Embryonic facial prominence (tissue), 1 donor: ENCODE results near the gene SOX11.
"Not testable (repeated sequence)": the region's sequence is repeated elsewhere in the genome, so short reads cannot be mapped to it uniquely, and the experiment has no call there.

Source experiments
- DNase-seq: peaks from one replicate; pipeline ENCODE4 v3.0.0-alpha.2; 2016; ENCODE audit errors: extremely low spot score

The SOX11 gene

DNA sequence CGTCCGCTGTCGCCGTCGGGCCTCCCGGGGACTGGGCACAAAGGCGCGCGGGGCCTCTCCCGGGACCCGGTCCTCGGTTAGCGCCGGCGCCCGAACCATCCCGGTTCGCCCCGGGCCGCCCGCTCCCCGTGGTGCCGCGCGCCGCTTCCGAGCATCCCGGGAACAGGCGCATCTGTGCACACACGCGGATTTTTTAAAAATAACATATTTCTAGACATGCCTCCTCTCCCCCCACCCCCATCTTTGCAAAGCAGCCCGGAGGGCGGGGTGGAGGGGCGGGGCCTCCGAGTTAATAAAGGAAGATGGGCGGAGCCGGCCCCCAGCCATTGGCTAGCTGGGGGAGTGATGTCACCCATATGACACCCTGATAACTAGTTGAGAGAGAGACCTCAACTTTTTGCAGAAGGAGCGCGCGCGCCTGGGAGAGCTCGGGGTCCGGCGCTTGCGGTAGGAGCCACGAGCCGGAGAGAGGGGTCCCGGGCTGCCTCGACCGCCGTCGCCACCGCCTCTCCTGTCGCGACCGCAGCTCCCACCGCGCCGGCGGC is at the start of gene SOX11:
Gene SOX11, plus strand, starts transcription at position 400 of the 545 bp plus-strand sequence. CDS start 338 bp downstream, outside the sequence.
- DNase-seq, result peak; percentile 97

GRCh38 chr2:5652734-5653133 is 39.5 kb upstream of the SOX11 start:
- DNase-seq, result not testable (repeated sequence)

GRCh38 chr2:5653756-5654155 is 38.4 kb upstream of the SOX11 start:
- DNase-seq, result not testable (repeated sequence)

- no peak for DNase-seq
These were observed 35.0 kb upstream of the SOX11 start for GRCh38 chr2:5657231-5657630.

DNA sequence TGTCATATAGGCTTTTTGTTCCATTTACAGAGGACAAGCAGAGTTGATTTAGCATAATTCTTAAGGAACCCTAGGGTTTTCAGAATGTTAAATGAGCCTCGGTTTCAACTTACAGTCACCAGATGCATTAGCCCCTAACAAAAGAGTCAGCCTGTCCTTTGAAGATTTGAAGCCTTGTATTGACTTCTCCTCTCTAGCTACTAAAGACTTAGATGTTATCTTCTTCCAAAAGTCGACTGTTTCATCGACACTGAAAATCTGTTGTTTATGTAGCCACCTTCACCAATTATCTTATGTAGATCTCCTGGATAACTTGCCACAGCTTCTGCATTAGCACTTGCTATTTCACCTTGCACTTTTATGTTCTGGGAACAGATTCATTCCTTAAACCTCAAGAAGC is 31.6 kb upstream of the SOX11 start:
- no peak for DNase-seq

GRCh38 chr2:5661362-5661761 is 30.8 kb upstream of the SOX11 start:
- no peak for DNase-seq

DNA sequence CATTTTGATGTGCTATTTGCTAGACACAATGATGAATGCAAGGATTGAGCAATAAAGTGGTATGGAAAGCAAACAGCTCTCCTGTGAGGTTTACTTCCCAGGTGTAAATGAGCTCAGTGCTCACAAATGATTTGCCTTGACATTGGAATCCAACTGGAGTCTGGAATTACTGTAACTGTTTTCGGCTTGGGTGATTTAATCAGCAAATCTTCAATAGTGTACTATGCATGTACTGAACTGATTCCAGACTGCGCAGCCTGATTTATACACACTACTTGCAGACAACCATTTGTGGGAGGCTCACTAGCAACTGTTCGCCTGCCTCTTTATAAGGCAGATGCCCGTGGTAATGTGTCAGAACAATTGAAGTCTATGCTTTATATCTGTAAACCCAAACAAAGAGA is 27.9 kb upstream of the SOX11 start:
- no peak for DNase-seq

DNA sequence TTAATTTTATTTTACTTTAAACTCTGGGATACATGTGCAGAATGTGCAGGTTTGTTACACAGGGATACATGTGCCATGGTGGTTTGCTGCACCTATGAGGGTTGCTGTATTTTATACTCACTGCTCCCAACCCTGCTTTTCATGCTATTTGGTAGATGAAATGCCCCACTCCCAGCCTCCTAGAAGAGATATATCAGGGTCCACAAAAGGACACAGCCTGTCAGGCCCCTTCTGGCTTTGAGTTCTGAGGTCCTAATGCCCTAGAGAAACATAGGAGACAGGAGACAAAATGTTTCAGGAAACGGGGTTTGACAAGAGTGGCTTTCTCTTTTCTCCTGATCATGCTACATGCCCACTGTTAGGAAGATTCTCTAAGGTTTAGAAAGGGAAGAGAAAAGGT is 27.1 kb upstream of the SOX11 start:
- no peak for DNase-seq

DNA sequence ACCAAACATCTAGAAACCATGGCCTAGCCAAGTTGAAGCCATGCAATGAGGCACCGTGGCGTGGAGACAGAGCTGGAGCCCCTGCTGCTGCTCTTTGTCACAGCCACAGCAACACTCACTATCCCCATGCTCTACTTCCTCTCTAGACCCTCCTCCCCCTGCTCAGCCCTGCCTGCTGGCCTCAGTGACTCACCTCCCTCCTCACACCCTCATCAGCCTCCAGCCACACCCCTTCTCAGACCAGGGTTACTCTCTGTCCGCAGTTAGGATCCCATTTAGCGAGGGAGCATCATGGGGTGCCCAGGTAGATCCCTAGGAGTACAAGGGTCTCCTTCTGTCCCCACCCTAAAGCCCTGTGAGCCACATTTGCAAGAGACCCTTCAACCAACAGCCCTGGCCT is 25.4 kb upstream of the SOX11 start:
- DNase-seq, result no peak

DNA sequence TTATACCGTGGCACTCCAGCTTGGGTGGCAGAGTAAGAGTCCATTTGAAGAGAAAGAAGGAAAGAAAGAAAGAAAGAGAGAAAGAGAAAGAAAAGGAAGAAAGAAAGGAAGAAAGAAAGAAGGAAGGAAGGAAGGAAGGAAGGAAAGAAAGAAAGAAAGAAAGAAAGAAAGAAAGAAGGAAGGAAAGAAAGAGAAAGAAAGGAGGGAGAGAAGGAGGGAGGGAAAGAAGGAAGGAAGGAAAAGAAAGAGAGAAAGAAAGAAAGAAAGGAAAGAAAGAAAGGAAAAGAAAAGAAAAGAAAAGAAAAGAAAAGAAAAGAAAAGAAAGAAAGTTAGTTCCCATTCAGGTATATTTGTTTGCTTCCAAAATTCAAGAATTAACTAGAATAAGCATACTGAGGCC is 24.5 kb upstream of the SOX11 start:
- not testable (repeated sequence) for DNase-seq

DNA sequence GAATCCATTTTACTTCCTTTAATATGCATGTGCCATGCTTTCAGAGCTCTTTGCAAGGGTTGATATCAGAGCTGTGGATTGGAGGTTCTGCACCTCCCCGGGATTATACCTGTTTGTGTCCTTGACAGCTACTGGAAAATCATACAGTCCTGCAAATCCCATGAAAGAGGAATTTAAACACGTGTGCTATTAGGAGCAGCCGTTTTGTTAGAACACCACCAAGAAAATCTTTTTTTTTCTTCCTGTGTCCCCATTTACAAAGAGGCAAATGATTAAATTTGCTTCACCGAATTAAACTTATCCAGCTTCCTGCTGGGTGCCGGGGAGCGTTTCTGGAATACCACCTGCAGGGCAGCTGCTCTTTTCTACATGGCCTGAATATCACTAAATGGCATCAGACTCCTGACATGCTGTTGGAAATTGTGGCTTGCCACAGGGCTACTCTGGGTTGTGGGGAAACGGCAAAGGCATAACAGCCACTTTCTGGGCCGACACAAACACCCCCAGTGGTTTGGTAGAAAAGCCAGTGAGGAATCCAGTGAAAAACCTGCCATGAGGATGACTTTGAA is 23.4 kb upstream of the SOX11 start:
- no peak for DNase-seq

DNA sequence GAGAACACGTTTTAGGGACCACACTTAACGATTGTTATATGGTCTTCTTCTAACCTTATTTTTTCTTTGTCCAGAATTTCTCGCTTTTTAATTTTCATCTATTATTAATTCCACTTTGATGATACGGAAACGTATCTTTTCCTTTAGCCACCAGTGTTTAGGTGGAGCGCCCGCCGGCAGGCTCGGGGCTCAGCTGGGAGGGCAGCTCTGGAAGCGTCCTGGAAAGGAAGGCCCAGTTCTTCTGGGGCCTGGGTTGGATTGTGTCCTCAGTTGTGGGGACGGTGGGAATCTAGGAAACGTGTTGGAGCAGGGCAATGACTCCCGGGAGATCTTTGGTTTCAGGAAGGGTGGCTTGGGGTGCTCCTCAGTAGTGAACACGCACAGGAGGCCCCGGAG is 19.4 kb upstream of the SOX11 start:
- no peak for DNase-seq

GRCh38 chr2:5673145-5674025 is 18.8 kb upstream of the SOX11 start:
- DNase-seq, result no peak

DNA sequence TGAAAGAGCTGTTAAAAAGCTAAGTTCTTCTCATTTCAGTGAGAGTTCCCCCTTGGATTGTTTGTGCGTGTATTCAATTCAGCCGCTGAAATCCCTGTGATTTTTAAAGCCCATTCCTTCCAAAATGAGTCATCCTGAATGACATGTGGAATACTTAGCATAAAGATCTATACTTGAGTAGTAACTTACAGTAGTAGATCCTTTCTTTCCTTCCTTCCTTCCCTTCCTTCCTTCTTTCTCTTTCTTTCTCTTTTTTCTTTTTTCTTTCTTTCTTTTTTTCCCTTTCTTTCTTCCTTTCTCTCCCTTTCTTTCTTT is 18.2 kb upstream of the SOX11 start:
- DNase-seq, result peak; percentile 19

- no peak for DNase-seq
These were observed 15.1 kb upstream of the SOX11 start for GRCh38 chr2:5677133-5677532.

DNA sequence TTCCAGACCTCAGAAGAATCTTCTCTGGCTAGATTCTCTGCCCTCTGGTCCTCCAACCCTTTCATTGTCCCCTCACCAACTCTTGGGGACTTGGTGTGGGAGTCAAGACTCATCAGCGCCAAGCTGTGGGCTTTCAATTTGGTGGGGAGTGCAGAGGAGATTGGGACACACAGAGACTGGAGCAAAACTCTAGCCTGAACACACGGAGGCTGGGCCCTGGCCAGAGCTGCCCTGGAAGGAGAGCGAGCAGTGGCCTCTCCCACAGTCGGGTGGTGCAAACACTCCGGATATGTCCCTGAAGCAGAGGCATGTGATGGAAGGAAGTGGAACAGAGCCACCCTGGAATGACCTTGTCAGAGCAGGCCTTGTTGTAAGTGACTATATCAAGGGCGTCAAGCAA is 8.7 kb upstream of the SOX11 start:
- no peak for DNase-seq

- no peak for DNase-seq
These were observed 7.0 kb upstream of the SOX11 start for GRCh38 chr2:5685225-5685624.

DNA sequence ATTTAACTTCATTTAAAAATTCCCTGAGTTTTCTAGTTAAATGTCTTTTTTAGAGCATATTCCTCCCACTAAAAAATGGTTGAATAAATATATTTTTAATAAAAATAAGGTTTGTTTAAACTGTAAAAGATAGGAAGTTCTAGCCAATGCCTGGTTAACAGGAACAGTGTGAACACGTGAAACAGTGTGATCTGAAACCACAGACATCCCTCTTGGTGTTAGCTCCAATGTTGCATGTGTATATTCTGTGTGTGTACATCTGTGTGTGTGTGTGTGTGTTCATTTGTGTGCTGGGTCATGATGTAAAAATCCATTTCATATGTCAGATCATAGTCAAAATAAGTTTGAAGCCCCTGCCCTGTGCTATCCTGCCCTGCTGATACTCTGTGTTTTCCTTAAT is 6.1 kb upstream of the SOX11 start:
- DNase-seq, result no peak

- no peak for DNase-seq
These were observed 5.6 kb upstream of the SOX11 start for GRCh38 chr2:5686536-5686935.

- no peak for DNase-seq
These were observed 2.4 kb upstream of the SOX11 start for GRCh38 chr2:5689750-5690149.

GRCh38 chr2:5690286-5690685 is 1.9 kb upstream of the SOX11 start:
- DNase-seq, result no peak

DNA sequence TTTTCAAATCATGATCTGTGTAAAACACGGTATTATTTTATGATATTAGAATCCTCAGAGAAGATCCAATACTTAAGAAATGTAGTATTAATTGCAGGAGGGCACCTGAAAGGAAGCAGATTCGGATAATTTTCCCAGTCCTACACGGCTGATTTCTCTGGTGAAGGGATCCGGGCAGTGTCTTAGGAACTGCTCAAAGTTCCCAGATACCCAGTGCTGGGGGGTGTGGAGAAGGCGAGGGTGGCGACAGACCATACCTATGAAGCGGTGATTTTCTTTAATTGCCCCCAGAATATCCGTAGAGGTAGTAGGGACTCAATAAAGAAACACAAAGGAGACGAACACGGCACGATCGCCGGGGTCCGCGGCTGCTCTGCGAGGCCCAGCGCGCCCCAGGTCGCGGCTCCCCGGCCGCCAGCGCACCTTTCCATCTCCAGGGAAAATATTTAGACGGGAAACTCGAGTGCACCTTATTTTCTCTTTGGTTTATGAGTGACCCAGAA is 1.4 kb upstream of the SOX11 start:
- DNase-seq, result no peak
